HepG2 (cell line): Measurements from ENCODE around the gene PSMA3. TPM values are rescaled to one million over a fixed set of nuclear protein-coding genes. Genes with fewer than 3 reads are reported as not detected.

Experiments used
- ATF7 ChIP-seq, 2 experiments: fragments of 450-650 bp in 1 of 2; sonication (generic) in 1 of 2; formaldehyde crosslinking in 1 of 2; IDR thresholded peaks; 2 replicates each; pipeline versions ENCODE4 v1.4.0 to v1.6.1; 2016 to 2020; ENCODE audit warnings: antibody characterized with exemption in 1 of 2, mild to moderate bottlenecking in 1 of 2, missing genetic modification reagents in 1 of 2
- BORCS8-MEF2B ChIP-seq: sonication (generic); formaldehyde crosslinking; IDR thresholded peaks from 2 replicates; pipeline ENCODE4 v1.8.0; 2022; ENCODE audit warnings: mild to moderate bottlenecking, missing genetic modification reagents
- GABPB1 ChIP-seq: IDR thresholded peaks from 2 replicates; pipeline ENCODE4 v1.6.1; 2016; ENCODE audit warnings: mild to moderate bottlenecking, missing genetic modification reagents, moderate library complexity, missing compliant biosample characterization
- HDAC1 ChIP-seq: sonication (generic); formaldehyde crosslinking; IDR thresholded peaks from 2 replicates; pipeline ENCODE4 v1.5.1; 2020; ENCODE audit warnings: mild to moderate bottlenecking, missing genetic modification reagents
- HMGXB4 ChIP-seq, 2 experiments: sonication (generic) in 1 of 2; formaldehyde crosslinking in 1 of 2; IDR thresholded peaks; 2 replicates each; pipeline versions ENCODE4 v1.4.0 to v1.6.1; 2018 to 2020; ENCODE audit warnings: missing genetic modification reagents in 2 of 2, borderline replicate concordance in 1 of 2, low read depth in 1 of 2, mild to moderate bottlenecking in 1 of 2, missing biosample characterization in 1 of 2
- MEIS1 ChIP-seq: sonication (generic); formaldehyde crosslinking; IDR thresholded peaks from 2 replicates; pipeline ENCODE4 v1.9.0; 2021; ENCODE audit warnings: mild to moderate bottlenecking, missing genetic modification reagents, moderate library complexity, borderline replicate concordance
- MYPOP ChIP-seq: sonication (generic); formaldehyde crosslinking; IDR thresholded peaks from 2 replicates; pipeline ENCODE4 v1.8.1; 2023; ENCODE audit warnings: mild to moderate bottlenecking, moderate library complexity, missing genetic modification reagents
- NFE2L2 ChIP-seq: fragments of 150-350 bp; IDR thresholded peaks from 2 replicates; pipeline ENCODE4 v1.6.1; 2014; ENCODE audit warnings: low read length
- REL ChIP-seq: sonication (generic); formaldehyde crosslinking; conservative IDR thresholded peaks from 2 replicates; pipeline ENCODE4 v1.8.0; 2022; ENCODE audit warnings: mild to moderate bottlenecking, missing genetic modification reagents, moderate library complexity
- SAP130 ChIP-seq: IDR thresholded peaks from 2 replicates; pipeline ENCODE4 v1.6.1; 2016; ENCODE audit warnings: low read depth
- TBP ChIP-seq: sonication (generic); formaldehyde crosslinking; IDR thresholded peaks from 2 replicates; pipeline ENCODE4 v1.5.0; 2020; ENCODE audit warnings: missing genetic modification reagents
- ZNF205 ChIP-seq: IDR thresholded peaks from 2 replicates; pipeline ENCODE4 v1.6.1; 2018; ENCODE audit warnings: missing biosample characterization, missing genetic modification reagents
- ZNF605 ChIP-seq: sonication (generic); formaldehyde crosslinking; IDR thresholded peaks from 2 replicates; pipeline ENCODE4 v1.8.0; 2022; ENCODE audit warnings: mild to moderate bottlenecking, missing genetic modification reagents
- ZNF766 ChIP-seq: sonication (generic); formaldehyde crosslinking; IDR thresholded peaks from 2 replicates; pipeline ENCODE4 v1.5.0; 2020; ENCODE audit warnings: missing genetic modification reagents, borderline replicate concordance
- ZNF83 ChIP-seq: sonication (generic); formaldehyde crosslinking; IDR thresholded peaks from 2 replicates; pipeline ENCODE4 v1.4.0; 2020; ENCODE audit warnings: missing genetic modification reagents, mild to moderate bottlenecking, borderline replicate concordance
- polyA plus RNA-seq, 8 experiments: library from polyadenylated mRNA; depleted of rRNA in 3 of 8; stranded (reverse) in 7 of 8; unstranded in 1 of 8; fragments of >200 nt; fragmentation: Illumina TruSeq in 4 of 8; extraction: Trizol in 4 of 8; gene quantifications; 2 replicates each; pipeline versions ENCODE4 v1.2.1 to v1.2.3, GENCODE V29; 2011 to 2016; ENCODE audit warnings: low read depth in 4 of 8, missing spikeins in 1 of 8, mixed read lengths in 1 of 8; ENCODE audit not compliant: insufficient read depth in 1 of 8
- total RNA-seq, 5 experiments: library from RNA; depleted of rRNA; stranded (reverse); fragments of >200 nt; fragmentation: Illumina TruSeq; extraction: Trizol; gene quantifications; 2 replicates each; pipeline ENCODE4 v1.2.3, GENCODE V29; 2016; ENCODE audit warnings: low read depth in 1 of 5
- TF ChIP-seq, protein P1 (sequence below): IDR thresholded peaks from 2 replicates; pipeline ENCODE4 v1.6.1; 2016; ENCODE audit warnings: low read depth, control low read depth
- TF ChIP-seq, protein P2 (sequence below): sonication (generic); formaldehyde crosslinking; IDR thresholded peaks from 2 replicates; pipeline ENCODE4 v1.4.0; 2020; ENCODE audit warnings: missing genetic modification reagents, borderline replicate concordance
- TF ChIP-seq, protein P3 (sequence below): sonication (generic); formaldehyde crosslinking; conservative IDR thresholded peaks from 2 replicates; pipeline ENCODE4 v1.8.0; 2022; ENCODE audit warnings: mild to moderate bottlenecking, moderate library complexity, missing genetic modification reagents

Gene PSMA3
- total and polyA plus RNA-seq, 2 of the 13 experiments (the other 11 are each of a cell fraction or from before 2014, with no cell fraction given), result 232 to 275 TPM

- TF ChIP-seq HMGXB4 (CRISPR knock-in tag; IDR thresholded peaks at IDR 0.05; ENCODE audit: borderline replicate concordance in 1 of 2, low read depth in 1 of 2), result peak; percentile 45 to 71; a peak in 1 of 4 replicates
- peak; percentile 41; the same call in 1 of the 2 replicates for TF ChIP-seq HDAC1
- TF ChIP-seq, protein P1, sequence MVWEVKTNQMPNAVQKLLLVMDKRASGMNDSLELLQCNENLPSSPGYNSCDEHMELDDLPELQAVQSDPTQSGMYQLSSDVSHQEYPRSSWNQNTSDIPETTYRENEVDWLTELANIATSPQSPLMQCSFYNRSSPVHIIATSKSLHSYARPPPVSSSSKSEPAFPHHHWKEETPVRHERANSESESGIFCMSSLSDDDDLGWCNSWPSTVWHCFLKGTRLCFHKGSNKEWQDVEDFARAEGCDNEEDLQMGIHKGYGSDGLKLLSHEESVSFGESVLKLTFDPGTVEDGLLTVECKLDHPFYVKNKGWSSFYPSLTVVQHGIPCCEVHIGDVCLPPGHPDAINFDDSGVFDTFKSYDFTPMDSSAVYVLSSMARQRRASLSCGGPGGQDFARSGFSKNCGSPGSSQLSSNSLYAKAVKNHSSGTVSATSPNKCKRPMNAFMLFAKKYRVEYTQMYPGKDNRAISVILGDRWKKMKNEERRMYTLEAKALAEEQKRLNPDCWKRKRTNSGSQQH (CRISPR knock-in tag), result peak; percentile 67
- TF ChIP-seq SAP130 (CRISPR knock-in tag), result peak; percentile 92
- 0 out of 2 replicates have a peak, but pooled peaks have one; percentile 16 for TF ChIP-seq ZNF766 (CRISPR knock-in tag)
- no peak for TF ChIP-seq ATF7 (IDR thresholded peaks at IDR 0.05)
- TF ChIP-seq ATF7 (CRISPR knock-in tag; IDR thresholded peaks at IDR 0.05), result 0 out of 2 replicates have a peak, but pooled peaks have one; percentile 54
- TF ChIP-seq, protein P2, sequence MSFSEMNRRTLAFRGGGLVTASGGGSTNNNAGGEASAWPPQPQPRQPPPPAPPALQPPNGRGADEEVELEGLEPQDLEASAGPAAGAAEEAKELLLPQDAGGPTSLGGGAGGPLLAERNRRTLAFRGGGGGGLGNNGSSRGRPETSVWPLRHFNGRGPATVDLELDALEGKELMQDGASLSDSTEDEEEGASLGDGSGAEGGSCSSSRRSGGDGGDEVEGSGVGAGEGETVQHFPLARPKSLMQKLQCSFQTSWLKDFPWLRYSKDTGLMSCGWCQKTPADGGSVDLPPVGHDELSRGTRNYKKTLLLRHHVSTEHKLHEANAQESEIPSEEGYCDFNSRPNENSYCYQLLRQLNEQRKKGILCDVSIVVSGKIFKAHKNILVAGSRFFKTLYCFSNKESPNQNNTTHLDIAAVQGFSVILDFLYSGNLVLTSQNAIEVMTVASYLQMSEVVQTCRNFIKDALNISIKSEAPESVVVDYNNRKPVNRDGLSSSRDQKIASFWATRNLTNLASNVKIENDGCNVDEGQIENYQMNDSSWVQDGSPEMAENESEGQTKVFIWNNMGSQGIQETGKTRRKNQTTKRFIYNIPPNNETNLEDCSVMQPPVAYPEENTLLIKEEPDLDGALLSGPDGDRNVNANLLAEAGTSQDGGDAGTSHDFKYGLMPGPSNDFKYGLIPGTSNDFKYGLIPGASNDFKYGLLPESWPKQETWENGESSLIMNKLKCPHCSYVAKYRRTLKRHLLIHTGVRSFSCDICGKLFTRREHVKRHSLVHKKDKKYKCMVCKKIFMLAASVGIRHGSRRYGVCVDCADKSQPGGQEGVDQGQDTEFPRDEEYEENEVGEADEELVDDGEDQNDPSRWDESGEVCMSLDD (CRISPR knock-in tag), result no peak
- TF ChIP-seq TBP (CRISPR knock-in tag), result no peak
- TF ChIP-seq BORCS8-MEF2B (CRISPR knock-in tag), result no peak; the same call in none of the 2 replicates
- 0 out of 2 replicates have a peak, but pooled peaks have one; percentile 20 for TF ChIP-seq MEIS1 (CRISPR knock-in tag)
- TF ChIP-seq ZNF605 (CRISPR knock-in tag), result peak; percentile 68; the same call in 1 of the 2 replicates
- no peak for TF ChIP-seq ZNF83
- TF ChIP-seq NFE2L2, result peak; percentile 86
- TF ChIP-seq, protein P3, sequence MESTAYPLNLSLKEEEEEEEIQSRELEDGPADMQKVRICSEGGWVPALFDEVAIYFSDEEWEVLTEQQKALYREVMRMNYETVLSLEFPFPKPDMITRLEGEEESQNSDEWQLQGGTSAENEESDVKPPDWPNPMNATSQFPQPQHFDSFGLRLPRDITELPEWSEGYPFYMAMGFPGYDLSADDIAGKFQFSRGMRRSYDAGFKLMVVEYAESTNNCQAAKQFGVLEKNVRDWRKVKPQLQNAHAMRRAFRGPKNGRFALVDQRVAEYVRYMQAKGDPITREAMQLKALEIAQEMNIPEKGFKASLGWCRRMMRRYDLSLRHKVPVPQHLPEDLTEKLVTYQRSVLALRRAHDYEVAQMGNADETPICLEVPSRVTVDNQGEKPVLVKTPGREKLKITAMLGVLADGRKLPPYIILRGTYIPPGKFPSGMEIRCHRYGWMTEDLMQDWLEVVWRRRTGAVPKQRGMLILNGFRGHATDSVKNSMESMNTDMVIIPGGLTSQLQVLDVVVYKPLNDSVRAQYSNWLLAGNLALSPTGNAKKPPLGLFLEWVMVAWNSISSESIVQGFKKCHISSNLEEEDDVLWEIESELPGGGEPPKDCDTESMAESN, result peak; percentile 64; the same call in 1 of the 2 replicates
- TF ChIP-seq ZNF205 (CRISPR knock-in tag), result peak; percentile 44; the same call in 1 of the 2 replicates
- TF ChIP-seq MYPOP (CRISPR knock-in tag), result peak; percentile 69; the same call in 1 of the 2 replicates
- TF ChIP-seq GABPB1 (CRISPR knock-in tag), result peak; percentile 63
- no peak for TF ChIP-seq REL
These were observed at the start of gene PSMA3 (continued) for GRCh38 chr14:58244556-58245387.
